Measurements from ENCODE around the gene SLC1A7. TPM values are rescaled to one million over a fixed set of nuclear protein-coding genes. Genes with fewer than 3 reads are reported as not detected.

The SLC1A7 gene
- total RNA-seq, 1 experiment from 2014 or later, result not detected

- H3K27me3 ChIP-seq (ENCODE audit: insufficient read depth, low read length), result no peaks in the 10 kb centered on the region
- H3K79me2 ChIP-seq (ENCODE audit: insufficient read depth, low read length), result no peaks in the 10 kb centered on the region
These were observed 60.9 kb downstream of the SLC1A7 start for GRCh38 chr1:53081384-53082066.

More at GRCh38 chr1:53081384-53082066, 60.9 kb downstream of the SLC1A7 start:
- ChIA-PET RAD21 (ENCODE audit: low non-redundant PET in 1 of 2, low total read pairs in 2 of 2, uncharacterized antibody in 2 of 2, unreplicated experiment in 2 of 2) (no interaction called here), CTCF (no interaction called here), POLR2A (no interaction called here)
- Histone ChIP-seq H3K4me3 (replicated peaks in 1 of 2; ENCODE audit: low read depth in 1 of 2, low read length in 2 of 2) (no peak overlapping the region), H3K4me1 (ENCODE audit: control insufficient read depth in 1 of 2, insufficient read depth in 2 of 2, low read length in 2 of 2) (peaks cover 0 to 7% of the 10 kb centered on the region in 2 experiments; a peak in 1 of 4 replicates), H2AFZ (ENCODE audit: low read depth, low read length, poor library complexity, severe bottlenecking) (no peak overlapping the region), H3K27ac (ENCODE audit: low read depth, low read length) (no peak overlapping the region), H4K20me1 (ENCODE audit: insufficient read depth) (no peaks in the 10 kb centered on the region), H3K36me3 (ENCODE audit: control insufficient read depth in 1 of 2, insufficient read depth in 2 of 2, low read length in 2 of 2) (no peaks in the 10 kb centered on the region), H3K9me3 (ENCODE audit: control insufficient read depth in 1 of 2, insufficient read depth in 1 of 2, low read depth in 1 of 2, low read length in 2 of 2) (no peaks in the 10 kb centered on the region), H3K4me2 (ENCODE audit: low read length) (no peak overlapping the region), H3K9me2 (ENCODE audit: insufficient read depth) (no peaks in the 10 kb centered on the region), H3K9ac (ENCODE audit: low read length) (no peak overlapping the region)
- ATAC-seq (no peak), DNase-seq (ENCODE audit: low read depth, low spot score) (no peak)
- no TSS peak for BruUV-seq (replicated peaks)
- intact Hi-C loops (cut with micrococcal nuclease), result no loop called here
- TF ChIP-seq RAD21 (IDR thresholded peaks at IDR 0.05; ENCODE audit: low read depth), result no peak
- no peak for TF ChIP-seq SP1 (IDR thresholded peaks at IDR 0.05; ENCODE audit: low read depth)
- no peak for TF ChIP-seq ZNF274 (IDR thresholded peaks at IDR 0.05; ENCODE audit: low read depth, low read length)
- TF ChIP-seq CEBPB (IDR thresholded peaks at IDR 0.05; ENCODE audit: low read depth), result no peak
- TF ChIP-seq FOSL1 (IDR thresholded peaks at IDR 0.05; ENCODE audit: low read depth), result no peak
- TF ChIP-seq, protein P1, sequence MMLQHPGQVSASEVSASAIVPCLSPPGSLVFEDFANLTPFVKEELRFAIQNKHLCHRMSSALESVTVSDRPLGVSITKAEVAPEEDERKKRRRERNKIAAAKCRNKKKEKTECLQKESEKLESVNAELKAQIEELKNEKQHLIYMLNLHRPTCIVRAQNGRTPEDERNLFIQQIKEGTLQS (IDR thresholded peaks at IDR 0.05), result no peak
- TF ChIP-seq CTCF (IDR thresholded peaks at IDR 0.05 in 2 of 3, conservative IDR thresholded peaks at IDR 0.05 in 1 of 3; ENCODE audit: borderline replicate concordance in 1 of 3, insufficient read depth in 1 of 3, low read depth in 2 of 3, low read length in 2 of 3), result no peak
- TF ChIP-seq ELF1 (IDR thresholded peaks at IDR 0.05; ENCODE audit: borderline replicate concordance, low read depth), result no peak

Measured in HCT116 (cell line).